Gastrocnemius medialis (tissue), 4 donors: ENCODE results near the gene PLA2G15.

Experiments used
- POLR2A ChIP-seq, 2 donors: fragments of 450-650 bp; IDR thresholded peaks; one replicate each; pipeline ENCODE4 v1.6.1; 2017; ENCODE audit warnings: antibody characterized with exemption in 2 of 2, mild to moderate bottlenecking in 2 of 2, moderate library complexity in 2 of 2
- TF ChIP-seq, protein P1 (sequence below), 5 experiments: fragments of 450-650 bp in 3 of 5; fragments of 200-600 bp in 2 of 5; sonication (generic) in 2 of 5; IDR thresholded peaks in 4 of 5; conservative IDR thresholded peaks in 1 of 5; 1 replicate in 4 of 5; 2 replicates in 1 of 5; pipeline ENCODE4 v1.5.1; 2016 to 2019; ENCODE audit warnings: antibody characterized with exemption in 5 of 5, mild to moderate bottlenecking in 3 of 5, moderate library complexity in 3 of 5

DNA sequence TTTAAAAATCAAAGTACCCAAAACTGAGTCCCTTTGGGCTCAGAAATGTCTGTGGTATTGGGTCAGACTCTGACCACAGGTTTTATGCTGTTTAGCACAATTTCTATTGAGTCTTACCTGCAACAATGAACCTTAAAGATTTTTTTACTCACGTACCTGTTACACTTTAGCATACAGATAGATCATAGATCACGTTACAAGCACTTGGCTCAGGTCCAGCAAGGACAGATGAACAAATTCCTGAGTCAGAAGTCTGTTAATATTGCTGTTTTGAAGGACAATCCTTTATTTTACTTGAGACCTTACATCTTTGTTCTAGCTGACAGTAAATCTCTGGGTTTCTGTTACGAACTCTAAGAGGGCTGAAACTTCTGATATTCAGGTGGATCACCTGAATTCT lies 52.7 kb downstream of the PLA2G15 start:
- TF ChIP-seq, protein P1, sequence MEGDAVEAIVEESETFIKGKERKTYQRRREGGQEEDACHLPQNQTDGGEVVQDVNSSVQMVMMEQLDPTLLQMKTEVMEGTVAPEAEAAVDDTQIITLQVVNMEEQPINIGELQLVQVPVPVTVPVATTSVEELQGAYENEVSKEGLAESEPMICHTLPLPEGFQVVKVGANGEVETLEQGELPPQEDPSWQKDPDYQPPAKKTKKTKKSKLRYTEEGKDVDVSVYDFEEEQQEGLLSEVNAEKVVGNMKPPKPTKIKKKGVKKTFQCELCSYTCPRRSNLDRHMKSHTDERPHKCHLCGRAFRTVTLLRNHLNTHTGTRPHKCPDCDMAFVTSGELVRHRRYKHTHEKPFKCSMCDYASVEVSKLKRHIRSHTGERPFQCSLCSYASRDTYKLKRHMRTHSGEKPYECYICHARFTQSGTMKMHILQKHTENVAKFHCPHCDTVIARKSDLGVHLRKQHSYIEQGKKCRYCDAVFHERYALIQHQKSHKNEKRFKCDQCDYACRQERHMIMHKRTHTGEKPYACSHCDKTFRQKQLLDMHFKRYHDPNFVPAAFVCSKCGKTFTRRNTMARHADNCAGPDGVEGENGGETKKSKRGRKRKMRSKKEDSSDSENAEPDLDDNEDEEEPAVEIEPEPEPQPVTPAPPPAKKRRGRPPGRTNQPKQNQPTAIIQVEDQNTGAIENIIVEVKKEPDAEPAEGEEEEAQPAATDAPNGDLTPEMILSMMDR (IDR thresholded peaks at IDR 0.05 in 4 of 5, conservative IDR thresholded peaks at IDR 0.05 in 1 of 5), result no peak
- no peak for TF ChIP-seq POLR2A (IDR thresholded peaks at IDR 0.05)
